Keratinocyte (primary cell): ENCODE measurements around the gene KLHL3. TPM values are rescaled to one million over a fixed set of nuclear protein-coding genes. Genes with fewer than 3 reads are reported as not detected.

ENCODE experiments used
- DNase-seq: peaks from one replicate; pipeline ENCODE4 v3.0.0-alpha.2; 2011; ENCODE audit warnings: low read depth, missing footprints, low spot score
- FAIRE-seq: peaks from 2 replicates; lab custom pipeline; 2011; peaks lifted over from hg19 to GRCh38; lab: Jason Lieb, UNC
- H2AFZ ChIP-seq: 2 replicates; pipeline ENCODE4 v1.6.0; 2012; ENCODE audit warnings: low read length, control low read depth, inconsistent platforms; ENCODE audit not compliant: control insufficient read depth
- H3K27ac ChIP-seq: 2 replicates; pipeline ENCODE4 v1.5.1; 2011; ENCODE audit warnings: low read length; ENCODE audit not compliant: control insufficient read depth, insufficient read depth
- H3K27me3 ChIP-seq: 3 replicates; pipeline ENCODE4 v1.6.0; 2011; ENCODE audit warnings: low read length; ENCODE audit not compliant: control insufficient read depth, insufficient read depth; ENCODE audit errors: extremely low read depth
- H3K36me3 ChIP-seq, 2 experiments: 2 replicates in 1 of 2; 3 replicates in 1 of 2; pipeline ENCODE4 v1.5.1; 2011; ENCODE audit warnings: low read length in 2 of 2, mild to moderate bottlenecking in 1 of 2; ENCODE audit not compliant: control insufficient read depth in 2 of 2, insufficient read depth in 2 of 2; ENCODE audit errors: extremely low read depth in 1 of 2
- H3K4me1 ChIP-seq: 3 replicates; pipeline ENCODE4 v1.5.1; 2011; ENCODE audit warnings: low read length; ENCODE audit not compliant: control insufficient read depth, insufficient read depth; ENCODE audit errors: extremely low read depth
- H3K4me2 ChIP-seq: 3 replicates; pipeline ENCODE4 v1.6.0; 2011; ENCODE audit warnings: low read depth, low read length; ENCODE audit not compliant: control insufficient read depth, insufficient read depth; ENCODE audit errors: extremely low read depth
- H3K4me3 ChIP-seq, 3 experiments: fragments of 200-600 bp in 1 of 3; sonication (generic) in 1 of 3; 2 replicates in 2 of 3; 3 replicates in 1 of 3; pipeline ENCODE4 v1.5.1; 2011 to 2016; ENCODE audit warnings: low read length in 3 of 3, mild to moderate bottlenecking in 3 of 3, control low read depth in 2 of 3, inconsistent platforms in 1 of 3, low read depth in 1 of 3, mixed read lengths in 1 of 3, mixed run types in 1 of 3, moderate library complexity in 1 of 3; ENCODE audit not compliant: control insufficient read depth in 2 of 3, insufficient read depth in 2 of 3; ENCODE audit errors: extremely low read depth in 1 of 3
- H3K79me2 ChIP-seq: 2 replicates; pipeline ENCODE4 v1.6.0; 2012; ENCODE audit warnings: low read length; ENCODE audit not compliant: control insufficient read depth, insufficient read depth
- H3K9ac ChIP-seq: 3 replicates; pipeline ENCODE4 v1.6.0; 2011; ENCODE audit warnings: low read length; ENCODE audit not compliant: control insufficient read depth, insufficient read depth; ENCODE audit errors: extremely low read depth
- H3K9me1 ChIP-seq: 3 replicates; pipeline ENCODE4 v1.6.0; 2011; ENCODE audit warnings: low read length; ENCODE audit not compliant: control insufficient read depth, insufficient read depth; ENCODE audit errors: extremely low read depth
- H3K9me3 ChIP-seq: 2 replicates; pipeline ENCODE4 v1.5.1; 2012; ENCODE audit warnings: low read depth, low read length; ENCODE audit not compliant: control insufficient read depth
- H4K20me1 ChIP-seq: 3 replicates; pipeline ENCODE4 v1.6.0; 2011; ENCODE audit warnings: low read length; ENCODE audit not compliant: control insufficient read depth, insufficient read depth; ENCODE audit errors: extremely low read depth
- CTCF ChIP-seq, 3 experiments: IDR thresholded peaks in 1 of 3; conservative IDR thresholded peaks in 1 of 3; optimal IDR thresholded peaks in 1 of 3; 2 replicates in 2 of 3; 3 replicates in 1 of 3; pipeline versions ENCODE3 to v1.5.1; 2011; ENCODE audit warnings: low read length in 3 of 3, mild to moderate bottlenecking in 3 of 3, moderate library complexity in 2 of 3, control low read depth in 1 of 3, inconsistent platforms in 1 of 3; ENCODE audit not compliant: insufficient read depth in 2 of 3; ENCODE audit errors: extremely low read depth in 1 of 3
- EZH2 ChIP-seq: IDR thresholded peaks from one replicate; pipeline ENCODE4 v1.6.1; 2012; ENCODE audit warnings: inconsistent platforms, mild to moderate bottlenecking, low read length, moderate library complexity
- dilution Hi-C: fragments of 300-500 bp; cut with MboI; formaldehyde crosslinking; loops from one replicate; pipeline ENCODE4 v1.7.0; 2020; ENCODE audit warnings: low sequenced_read_pairs; ENCODE audit not compliant: extremely low pct_ligation_motif_present
- polyA plus RNA-seq, 5 experiments: library from polyadenylated mRNA; depleted of rRNA in 3 of 5; stranded (reverse) in 3 of 5; stranded (forward) in 1 of 5; unstranded in 1 of 5; fragments of >200 nt; gene quantifications; 1 replicate in 1 of 5; 2 replicates in 3 of 5; 3 replicates in 1 of 5; pipeline versions ENCODE4 v1.2.1 to v1.2.3, GENCODE V29; 2011 to 2012; ENCODE audit warnings: missing spikeins in 2 of 5, low read depth in 1 of 5, low replicate concordance in 1 of 5

The KLHL3 gene
- polyA plus RNA-seq, 1 donor (not counting 4 experiments of a cell fraction or from before 2014, with no cell fraction given), result 2.5 TPM

DNA sequence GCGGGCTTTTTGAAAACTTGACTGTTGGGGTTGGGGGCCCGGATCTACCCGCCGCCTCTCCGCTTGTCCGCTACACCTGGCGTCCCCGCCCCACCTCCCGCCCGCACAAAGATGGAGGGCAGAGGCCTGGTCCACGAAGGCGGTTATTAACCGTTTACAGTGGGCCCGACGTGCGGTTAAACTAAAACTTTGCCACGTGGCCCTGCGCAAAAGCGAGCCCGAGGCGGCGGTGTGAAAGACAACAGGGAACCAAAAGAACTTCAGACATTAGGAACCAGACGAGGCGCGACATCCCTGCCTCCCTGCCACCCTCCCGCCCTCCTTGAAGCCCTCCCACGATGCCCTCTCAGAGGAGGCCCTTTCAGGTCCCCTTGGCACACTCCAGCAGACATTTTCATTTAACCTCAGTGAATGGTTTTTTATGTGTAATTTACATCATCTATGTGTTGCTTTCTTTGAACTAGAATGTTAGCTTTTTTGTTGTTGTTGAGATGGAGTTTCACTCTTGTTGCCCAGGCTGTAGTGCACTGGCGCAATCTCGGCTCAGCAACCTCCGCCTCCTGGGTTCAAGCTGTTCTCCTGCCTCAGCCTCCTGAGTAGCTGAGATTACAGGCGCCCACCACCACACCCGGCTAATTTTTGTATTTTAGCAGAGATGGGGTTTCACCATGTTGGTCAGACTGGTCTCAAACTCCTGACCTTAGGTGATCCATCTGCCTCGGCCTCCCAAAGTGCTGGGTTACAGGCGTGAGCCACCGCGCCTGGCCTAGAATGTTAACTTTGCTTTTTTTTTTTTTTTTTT, 19.3 kb upstream of the KLHL3 start:
- H3K79me2 ChIP-seq, result peaks cover 40% of the 10 kb centered on the region
- no peaks in the 10 kb centered on the region for H3K9me1 ChIP-seq
- H3K27ac ChIP-seq, result peak overlapping the region; percentile 99
- FAIRE-seq (no peak), DNase-seq (no peak)
- H3K4me3 ChIP-seq, result peak overlapping the region; percentile 63 to 96 (median 95)
- peaks cover 0 to 13% of the 10 kb centered on the region in 2 experiments for H3K36me3 ChIP-seq
- H3K27me3 ChIP-seq, result no peaks in the 10 kb centered on the region
- TF ChIP-seq CTCF (optimal IDR thresholded peaks at IDR 0.05 in 1 of 3, IDR thresholded peaks at IDR 0.05 in 1 of 3, conservative IDR thresholded peaks at IDR 0.05 in 1 of 3; ENCODE audit: extremely low read depth in 1 of 3, insufficient read depth in 2 of 3, low read length in 3 of 3), result no peak
- peaks cover 13% of the 10 kb centered on the region for H4K20me1 ChIP-seq
- peaks cover 15% of the 10 kb centered on the region for H3K4me1 ChIP-seq
- dilution Hi-C loops, result no loop called here
- no peaks in the 10 kb centered on the region for H3K9me3 ChIP-seq
- H3K4me2 ChIP-seq, result peak overlapping the region; percentile 74
- H3K9ac ChIP-seq, result peak overlapping the region; percentile 99
- peak overlapping the region; percentile 90 for H2AFZ ChIP-seq

DNA sequence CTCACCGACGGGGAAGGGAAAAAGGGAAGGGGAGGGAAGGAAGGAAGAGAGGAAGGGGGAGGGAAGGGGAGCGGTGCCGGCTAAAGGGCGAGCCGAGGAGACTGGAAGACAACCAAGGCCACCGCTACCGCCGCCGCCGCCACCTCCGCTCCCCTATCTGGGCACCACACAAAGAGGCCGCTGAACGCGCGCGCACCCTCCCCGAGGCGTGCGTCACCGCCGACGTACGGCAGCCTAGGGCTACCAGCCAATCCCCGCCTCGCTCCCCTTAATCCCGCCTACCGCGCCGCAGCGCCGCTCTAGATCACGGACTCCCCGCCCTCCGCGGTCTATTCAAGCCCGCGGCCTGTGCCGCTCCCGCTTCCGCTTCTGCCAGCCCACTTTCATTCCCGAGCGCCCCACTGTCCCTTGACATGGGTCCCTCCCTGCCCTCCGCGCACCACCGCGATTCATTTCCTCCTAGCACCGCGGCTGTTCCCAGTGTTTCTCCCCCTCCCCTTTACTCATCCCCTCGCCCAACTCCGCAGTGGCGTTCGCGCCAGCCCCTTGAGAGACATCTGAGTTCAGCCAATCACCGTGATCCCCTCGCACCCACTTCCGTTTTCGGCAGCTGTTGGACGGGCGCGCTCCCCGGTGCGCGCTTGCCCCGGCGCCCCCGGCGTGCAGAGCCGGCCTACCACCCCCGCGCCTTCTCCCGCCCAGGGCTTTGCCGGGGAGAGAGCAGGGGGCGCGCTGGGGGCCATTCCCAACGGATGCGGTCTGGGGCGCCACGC, 18.5 kb upstream of the KLHL3 start, which contains the start of gene HNRNPA0:
HNRNPA0 (minus strand) TSS at position 176 of the 773 bp plus-strand sequence. CDS start 297 bp downstream, outside the sequence.
- TF ChIP-seq CTCF (optimal IDR thresholded peaks at IDR 0.05 in 1 of 3, IDR thresholded peaks at IDR 0.05 in 1 of 3, conservative IDR thresholded peaks at IDR 0.05 in 1 of 3; ENCODE audit: extremely low read depth in 1 of 3, insufficient read depth in 2 of 3, low read length in 3 of 3) (no peak), EZH2 (no peak)
- peak within 1 kb of the TSS; percentile 63 to 96 (median 95) for H3K4me3 ChIP-seq
- H3K4me1 ChIP-seq, result peaks cover 15% of the 10 kb centered on the region
- no peaks in the 10 kb centered on the region for H3K9me3 ChIP-seq
- no peaks in the 10 kb centered on the region for H3K9me1 ChIP-seq
- no peaks in the 10 kb centered on the region for H3K27me3 ChIP-seq
- dilution Hi-C loops, result no loop called here
- H3K79me2 ChIP-seq, result peaks cover 41% of the 10 kb centered on the region
- peak within 1 kb of the TSS; percentile 99 for H3K9ac ChIP-seq
- FAIRE-seq, result peak; percentile 62
- H3K4me2 ChIP-seq, result peak within 1 kb of the TSS; percentile 74
- H3K27ac ChIP-seq, result peak within 1 kb of the TSS; percentile 99
- peaks cover 0 to 13% of the 10 kb centered on the region in 2 experiments for H3K36me3 ChIP-seq
- H4K20me1 ChIP-seq, result peaks cover 13% of the 10 kb centered on the region
- peak; percentile 66 for DNase-seq
- peak within 1 kb of the TSS; percentile 98 for H2AFZ ChIP-seq
